Esophagus squamous epithelium (tissue), 4 donors: Measurements from ENCODE around the gene SLC22A31.

Experiments
- CTCF ChIP-seq, 6 experiments: fragments of 450-650 bp in 4 of 6; fragments of 200-600 bp in 2 of 6; sonication (generic) in 2 of 6; IDR thresholded peaks; one replicate each; pipeline ENCODE4 v1.5.1; 2016 to 2019; ENCODE audit warnings: antibody characterized with exemption in 6 of 6, mild to moderate bottlenecking in 4 of 6, moderate library complexity in 4 of 6
- POLR2A ChIP-seq, 4 donors: fragments of 450-650 bp; IDR thresholded peaks; one replicate each; pipeline ENCODE4 v1.6.1; 2017; ENCODE audit warnings: antibody characterized with exemption in 4 of 4, mild to moderate bottlenecking in 4 of 4, moderate library complexity in 3 of 4

GRCh38 chr16:89230255-89230654 is 29.9 kb upstream of the SLC22A31 start:
- no peak for TF ChIP-seq CTCF (IDR thresholded peaks at IDR 0.05)
- no peak for TF ChIP-seq POLR2A (IDR thresholded peaks at IDR 0.05)
